Measurements from ENCODE around the gene SGSM2. TPM values are rescaled to one million over a fixed set of nuclear protein-coding genes. Genes with fewer than 3 reads are reported as not detected.

SGSM2 gene
- total RNA-seq, 1 donor from 2014 or later, result 56.0 TPM

GRCh38 chr17:2390199-2390836 is 53.0 kb downstream of the SGSM2 start:
- Mint-ChIP-seq H3K27ac (ENCODE audit: unreplicated experiment) (no peak overlapping the region), H3K27me3 (ENCODE audit: unreplicated experiment) (no peaks in the 10 kb centered on the region), H3K4me3 (ENCODE audit: unreplicated experiment) (peak overlapping the region; percentile 22), H3K4me1 (ENCODE audit: unreplicated experiment) (peaks cover 24% of the 10 kb centered on the region), H3K9me3 (ENCODE audit: unreplicated experiment) (no peaks in the 10 kb centered on the region), H3K36me3 (ENCODE audit: unreplicated experiment) (peaks cover 17% of the 10 kb centered on the region)
- DNase-seq (ENCODE audit: extremely low spot score, unreplicated experiment), result no peak
- no peak for TF ChIP-seq CTCF (IDR thresholded peaks at IDR 0.05)

GRCh38 chr17:2391597-2392251 is 54.4 kb downstream of the SGSM2 start:
- Mint-ChIP-seq H3K9me3 (ENCODE audit: unreplicated experiment) (no peaks in the 10 kb centered on the region), H3K4me3 (ENCODE audit: unreplicated experiment) (peak overlapping the region; percentile 78), H3K4me1 (ENCODE audit: unreplicated experiment) (peaks cover 36% of the 10 kb centered on the region), H3K27me3 (ENCODE audit: unreplicated experiment) (no peaks in the 10 kb centered on the region), H3K36me3 (ENCODE audit: unreplicated experiment) (peaks cover 14% of the 10 kb centered on the region), H3K27ac (ENCODE audit: unreplicated experiment) (peak overlapping the region; percentile 87)
- no peak for DNase-seq (ENCODE audit: extremely low spot score, unreplicated experiment)
- TF ChIP-seq CTCF (IDR thresholded peaks at IDR 0.05), result no peak

GRCh38 chr17:2392252-2393173 is 55.2 kb downstream of the SGSM2 start:
- Mint-ChIP-seq H3K27ac (ENCODE audit: unreplicated experiment) (peak overlapping the region; percentile 87), H3K4me3 (ENCODE audit: unreplicated experiment) (peak overlapping the region; percentile 78), H3K4me1 (ENCODE audit: unreplicated experiment) (peaks cover 43% of the 10 kb centered on the region)

GRCh38 chr17:2393174-2393953 is 56.1 kb downstream of the SGSM2 start:
- Mint-ChIP-seq H3K27me3 (ENCODE audit: unreplicated experiment) (no peaks in the 10 kb centered on the region), H3K36me3 (ENCODE audit: unreplicated experiment) (peaks cover 9% of the 10 kb centered on the region), H3K9me3 (ENCODE audit: unreplicated experiment) (no peaks in the 10 kb centered on the region), H3K4me3 (ENCODE audit: unreplicated experiment) (peak overlapping the region; percentile 77), H3K4me1 (ENCODE audit: unreplicated experiment) (peaks cover 52% of the 10 kb centered on the region), H3K27ac (ENCODE audit: unreplicated experiment) (peak overlapping the region; percentile 86)
- TF ChIP-seq CTCF (IDR thresholded peaks at IDR 0.05), result no peak
- DNase-seq (ENCODE audit: extremely low spot score, unreplicated experiment), result peak; percentile 95

More at GRCh38 chr17:2392252-2393173, 55.2 kb downstream of the SGSM2 start:
- TF ChIP-seq CTCF (IDR thresholded peaks at IDR 0.05), result no peak
- peaks cover 14% of the 10 kb centered on the region for H3K36me3 Mint-ChIP-seq (ENCODE audit: unreplicated experiment)
- H3K9me3 Mint-ChIP-seq (ENCODE audit: unreplicated experiment), result no peaks in the 10 kb centered on the region
- no peaks in the 10 kb centered on the region for H3K27me3 Mint-ChIP-seq (ENCODE audit: unreplicated experiment)
- DNase-seq (ENCODE audit: extremely low spot score, unreplicated experiment), result peak; percentile 99

All from osteocyte (in vitro differentiated cells).